H1 (cell line): ENCODE measurements around the gene SCARB2.

Source experiments
- CHD2 ChIP-seq: IDR thresholded peaks from 2 replicates; pipeline ENCODE4 v1.6.1; 2012; ENCODE audit warnings: low read length, improper control_type of control experiment
- EP300 ChIP-seq, 2 experiments: IDR thresholded peaks; 1 replicate in 1 of 2; 2 replicates in 1 of 2; pipeline ENCODE4 v1.6.1; 2011 to 2012; ENCODE audit warnings: low read depth in 2 of 2, low read length in 2 of 2, mild to moderate bottlenecking in 2 of 2, borderline replicate concordance in 1 of 2, inconsistent platforms in 1 of 2, moderate library complexity in 1 of 2
- RBBP5 ChIP-seq: IDR thresholded peaks from 2 replicates; pipeline ENCODE4 v1.7.1; 2012; ENCODE audit warnings: low read depth, mild to moderate bottlenecking, inconsistent platforms, low read length, moderate library complexity, borderline replicate concordance
- SRF ChIP-seq: IDR thresholded peaks from 2 replicates; pipeline ENCODE4 v1.6.1; 2011; ENCODE audit warnings: mild to moderate bottlenecking, low read depth, low read length, moderate library complexity

GRCh38 chr4:76201276-76201675 is 12.3 kb downstream of the SCARB2 start:
- TF ChIP-seq RBBP5, result no peak
- no peak for TF ChIP-seq SRF
- no peak for TF ChIP-seq CHD2
- TF ChIP-seq EP300 (IDR thresholded peaks at IDR 0.05; ENCODE audit: borderline replicate concordance in 1 of 2, low read depth in 2 of 2, low read length in 2 of 2), result no peak
